HCT116 (cell line): ENCODE data around the gene LUC7L2. TPM values are rescaled to one million over a fixed set of nuclear protein-coding genes. Genes with fewer than 3 reads are reported as not detected.

Experiments used
- ATAC-seq: fragments of 200-7000 bp; cut with Tn5 transposase; 2 replicates; pipeline ENCODE4 v1.9.1; 2020; ENCODE audit warnings: mild to moderate bottlenecking, moderate library complexity
- BruUV-seq: library from RNA; stranded (reverse); fragments of 400-500 nt; replicated peaks from 2 replicates; lab custom pipeline; 2021; lab: Mats Ljungman, UMichigan
- CTCF ChIA-PET: fragments of 300-600 bp; sonication (Branson Sonifier 250); formaldehyde crosslinking; loops from one replicate; lab custom pipeline; 2021; ENCODE audit warnings: antibody characterized with exemption; lab: Charles Lee
- POLR2A ChIA-PET: fragments of 300-600, 350-600 bp; sonication (Branson Sonifier 250); formaldehyde crosslinking; loops from one replicate; lab custom pipeline; 2021; ENCODE audit warnings: antibody characterized with exemption; lab: Charles Lee
- RAD21 ChIA-PET, 2 experiments: fragments of 300-600 bp; sonication (Branson Sonifier 250); formaldehyde crosslinking; loops; one replicate each; lab custom pipeline; 2023; ENCODE audit warnings: low total read pairs in 2 of 2; ENCODE audit not compliant: uncharacterized antibody in 2 of 2, unreplicated experiment in 2 of 2, low non-redundant PET in 1 of 2; lab: Charles Lee
- DNase-seq: peaks from one replicate; pipeline ENCODE4 v3.0.0-alpha.2; 2010; ENCODE audit warnings: low read depth, low spot score
- H2AFZ ChIP-seq: fragments of 200-600 bp; shearing (Covaris generic), sonication (generic); 2 replicates; pipeline ENCODE4 v1.6.1; 2017; ENCODE audit warnings: low read depth, mixed run types, mixed read lengths, antibody characterized with exemption, low read length; ENCODE audit not compliant: poor library complexity, severe bottlenecking
- H3K27ac ChIP-seq: 2 replicates; pipeline ENCODE4 v1.5.1; 2012; ENCODE audit warnings: low read depth, low read length
- H3K27me3 ChIP-seq: fragments of 200-600 bp; sonication (generic); 2 replicates; pipeline ENCODE4 v1.6.1; 2016; ENCODE audit warnings: mixed run types, low read length, mixed read lengths; ENCODE audit not compliant: insufficient read depth
- H3K36me3 ChIP-seq, 2 experiments: fragments of 200-500 bp in 1 of 2; fragments of 200-600 bp in 1 of 2; sonication (Bioruptor generic) in 1 of 2; sonication (generic) in 1 of 2; 2 replicates each; pipeline versions ENCODE4 v1.5.1 to v1.6.1; 2014 to 2016; ENCODE audit warnings: low read length in 2 of 2, inconsistent platforms in 1 of 2, mixed read lengths in 1 of 2, mixed run types in 1 of 2; ENCODE audit not compliant: insufficient read depth in 2 of 2, control insufficient read depth in 1 of 2
- H3K4me1 ChIP-seq, 2 experiments: fragments of 200-600 bp in 1 of 2; sonication (generic) in 1 of 2; 2 replicates each; pipeline versions ENCODE4 v1.5.1 to v1.6.1; 2012 to 2017; ENCODE audit warnings: low read length in 2 of 2, inconsistent platforms in 1 of 2, mild to moderate bottlenecking in 1 of 2, mixed read lengths in 1 of 2, mixed run types in 1 of 2, moderate library complexity in 1 of 2; ENCODE audit not compliant: insufficient read depth in 2 of 2, control insufficient read depth in 1 of 2
- H3K4me2 ChIP-seq: fragments of 200-600 bp; sonication (generic); 2 replicates; pipeline ENCODE4 v1.6.1; 2017; ENCODE audit warnings: mixed run types, low read length, mixed read lengths
- H3K4me3 ChIP-seq, 2 experiments: fragments of 200-600 bp in 1 of 2; sonication (generic) in 1 of 2; replicated peaks in 1 of 2; 2 replicates each; pipeline ENCODE4 v1.5.1; 2011 to 2016; ENCODE audit warnings: low read length in 2 of 2, control low read depth in 1 of 2, low read depth in 1 of 2, mild to moderate bottlenecking in 1 of 2, mixed read lengths in 1 of 2, mixed run types in 1 of 2
- H3K79me2 ChIP-seq: fragments of 200-600 bp; sonication (generic); 2 replicates; pipeline ENCODE4 v1.6.1; 2017; ENCODE audit warnings: mild to moderate bottlenecking, mixed run types, low read length, moderate library complexity, mixed read lengths; ENCODE audit not compliant: insufficient read depth
- H3K9ac ChIP-seq: fragments of 200-600 bp; sonication (generic); 2 replicates; pipeline ENCODE4 v1.6.1; 2016; ENCODE audit warnings: low read length, mixed read lengths
- H3K9me2 ChIP-seq: fragments of 200-600 bp; sonication (generic), shearing (Covaris generic); 2 replicates; pipeline ENCODE4 v1.6.1; 2017; ENCODE audit warnings: mixed run types, mild to moderate bottlenecking, moderate library complexity; ENCODE audit not compliant: insufficient read depth
- H3K9me3 ChIP-seq, 2 experiments: fragments of 200-500 bp in 1 of 2; fragments of 200-600 bp in 1 of 2; sonication (Bioruptor generic) in 1 of 2; sonication (generic) in 1 of 2; 2 replicates each; pipeline ENCODE4 v1.6.1; 2014 to 2017; ENCODE audit warnings: low read length in 2 of 2, mixed read lengths in 2 of 2, inconsistent platforms in 1 of 2, low read depth in 1 of 2, mild to moderate bottlenecking in 1 of 2, mixed run types in 1 of 2, moderate library complexity in 1 of 2; ENCODE audit not compliant: control insufficient read depth in 1 of 2, insufficient read depth in 1 of 2
- H4K20me1 ChIP-seq: fragments of 200-600 bp; sonication (generic), shearing (Covaris generic); 2 replicates; pipeline ENCODE4 v1.6.1; 2017; ENCODE audit warnings: mixed run types, mild to moderate bottlenecking, moderate library complexity; ENCODE audit not compliant: insufficient read depth
- ATF3 ChIP-seq: IDR thresholded peaks from 2 replicates; pipeline ENCODE4 v1.6.1; 2012
- CBX3 ChIP-seq: IDR thresholded peaks from 2 replicates; pipeline ENCODE4 v1.6.1; 2012; ENCODE audit warnings: low read depth
- CEBPB ChIP-seq: IDR thresholded peaks from 2 replicates; pipeline ENCODE4 v1.6.1; 2012; ENCODE audit warnings: low read depth
- CTCF ChIP-seq, 3 experiments: fragments of 200-600 bp in 1 of 3; sonication (generic) in 1 of 3; IDR thresholded peaks in 2 of 3; conservative IDR thresholded peaks in 1 of 3; 2 replicates each; pipeline ENCODE4 v1.5.1; 2012 to 2017; ENCODE audit warnings: low read depth in 2 of 3, low read length in 2 of 3, antibody characterized with exemption in 1 of 3, borderline replicate concordance in 1 of 3, control low read depth in 1 of 3, mild to moderate bottlenecking in 1 of 3, mixed read lengths in 1 of 3, mixed run types in 1 of 3, moderate library complexity in 1 of 3; ENCODE audit not compliant: insufficient read depth in 1 of 3
- EGR1 ChIP-seq: IDR thresholded peaks from 2 replicates; pipeline ENCODE4 v1.6.1; 2012; ENCODE audit warnings: low read depth
- ELF1 ChIP-seq: IDR thresholded peaks from 2 replicates; pipeline ENCODE4 v1.6.1; 2012; ENCODE audit warnings: low read depth, borderline replicate concordance
- EZH2 ChIP-seq: fragments of 200-600 bp; sonication (generic); IDR thresholded peaks from 2 replicates; pipeline ENCODE4 v1.6.1; 2017; ENCODE audit warnings: antibody characterized with exemption, mixed run types
- FOSL1 ChIP-seq: IDR thresholded peaks from 2 replicates; pipeline ENCODE4 v1.6.1; 2012; ENCODE audit warnings: low read depth
- JUND ChIP-seq: IDR thresholded peaks from 2 replicates; pipeline ENCODE4 v1.6.1; 2012
- MAX ChIP-seq: IDR thresholded peaks from 2 replicates; pipeline ENCODE4 v1.6.1; 2012
- POLR2A ChIP-seq: IDR thresholded peaks from 2 replicates; pipeline ENCODE4 v1.7.0; 2011; ENCODE audit warnings: borderline replicate concordance; ENCODE audit not compliant: insufficient read depth, insufficient read length; ENCODE audit errors: extremely low read depth
- POLR2AphosphoS5 ChIP-seq: IDR thresholded peaks from 2 replicates; pipeline ENCODE4 v1.6.1; 2011; ENCODE audit warnings: mild to moderate bottlenecking, low read depth, low read length, moderate library complexity
- RAD21 ChIP-seq: IDR thresholded peaks from 2 replicates; pipeline ENCODE4 v1.6.1; 2012; ENCODE audit warnings: low read depth, mild to moderate bottlenecking
- SIN3A ChIP-seq: IDR thresholded peaks from 2 replicates; pipeline ENCODE4 v1.6.1; 2012; ENCODE audit warnings: low read depth
- SP1 ChIP-seq: IDR thresholded peaks from 2 replicates; pipeline ENCODE4 v1.6.1; 2012; ENCODE audit warnings: low read depth
- SRF ChIP-seq: IDR thresholded peaks from 2 replicates; pipeline ENCODE4 v1.6.1; 2012; ENCODE audit warnings: low read depth
- TCF7L2 ChIP-seq: IDR thresholded peaks from 2 replicates; pipeline ENCODE4 v1.7.0; 2011; ENCODE audit warnings: borderline replicate concordance, inconsistent platforms; ENCODE audit not compliant: insufficient read depth, insufficient read length; ENCODE audit errors: extremely low read depth
- YY1 ChIP-seq: IDR thresholded peaks from 2 replicates; pipeline ENCODE4 v1.6.1; 2011; ENCODE audit warnings: low read length, low read depth, moderate library complexity, mild to moderate bottlenecking; ENCODE audit not compliant: insufficient replicate concordance; ENCODE audit errors: extremely low read depth
- ZFX ChIP-seq: fragments of 450-650 bp; IDR thresholded peaks from 2 replicates; pipeline ENCODE4 v1.6.1; 2017
- ZNF274 ChIP-seq: fragments of 200-500 bp; sonication (Bioruptor generic); IDR thresholded peaks from 2 replicates; pipeline ENCODE4 v1.6.1; 2014; ENCODE audit warnings: mild to moderate bottlenecking, low read depth, low read length, inconsistent platforms
- intact Hi-C: fragments of 100-400 bp; cut with micrococcal nuclease; formaldehyde crosslinking; loops from 2 replicates; pipeline ENCODE4 v1.10.0; 2022
- total RNA-seq: library from RNA; stranded (reverse); gene quantifications from one replicate; pipeline ENCODE4 v1.2.1, GENCODE V29; 2021; ENCODE audit not compliant: unreplicated experiment

Gene LUC7L2
- total RNA-seq, 1 experiment from 2014 or later: 98.8 TPM

GRCh38 chr7:139362981-139363380 lies 3.3 kb downstream of the LUC7L2 start:
- ChIA-PET RAD21 (no interaction called here), POLR2A (no interaction called here), CTCF (no interaction called here)
- no peak for TF ChIP-seq ELF1
- no peak for TF ChIP-seq MAX
- TF ChIP-seq YY1: no peak
- no peak for TF ChIP-seq SRF
- TF ChIP-seq CEBPB: no peak
- TF ChIP-seq POLR2AphosphoS5: no peak
- TF ChIP-seq ATF3: no peak
- no TSS peak for BruUV-seq
- DNase-seq (no peak), ATAC-seq (no peak)
- intact Hi-C loops: no loop called here
- no peaks in the 10 kb centered on the region for H3K27me3 ChIP-seq
- no peak overlapping the region for H3K9ac ChIP-seq
- H3K9me2 ChIP-seq: no peaks in the 10 kb centered on the region
- peaks cover 94% of the 10 kb centered on the region for H3K79me2 ChIP-seq
- no peak overlapping the region for H2AFZ ChIP-seq
- peaks cover 11 to 19% of the 10 kb centered on the region in 2 experiments for H3K36me3 ChIP-seq
- H3K4me2 ChIP-seq: no peak overlapping the region
- H3K4me3 ChIP-seq: no peak overlapping the region
- peaks cover 11 to 16% of the 10 kb centered on the region in 2 experiments; a peak in 3 of 4 replicates for H3K4me1 ChIP-seq
- no peak overlapping the region for H3K27ac ChIP-seq
- peaks cover 25% of the 10 kb centered on the region; the same call in 1 of the 2 replicates for H4K20me1 ChIP-seq
- no peaks in the 10 kb centered on the region for H3K9me3 ChIP-seq

GRCh38 chr7:139365336-139365735 lies 5.6 kb downstream of the LUC7L2 start:
- no peak overlapping the region for H3K4me2 ChIP-seq
- no peak for TF ChIP-seq SP1
- no peak for TF ChIP-seq TCF7L2
- TF ChIP-seq CBX3: no peak
- TF ChIP-seq RAD21: no peak
- no peak for TF ChIP-seq SIN3A
- no peak for TF ChIP-seq POLR2A
- TF ChIP-seq JUND: no peak
- TF ChIP-seq CEBPB: no peak
- TF ChIP-seq EGR1: no peak
- TF ChIP-seq ZNF274: no peak
- no peak for TF ChIP-seq POLR2AphosphoS5
- no peak for TF ChIP-seq YY1
- TF ChIP-seq SRF: no peak
- no peak for TF ChIP-seq ZFX
- no peak for TF ChIP-seq CTCF (IDR thresholded peaks at IDR 0.05 in 2 of 3, conservative IDR thresholded peaks at IDR 0.05 in 1 of 3; ENCODE audit: borderline replicate concordance in 1 of 3, insufficient read depth in 1 of 3, low read depth in 2 of 3, low read length in 2 of 3)
- TF ChIP-seq EZH2: no peak
- no peak for TF ChIP-seq ATF3
- no peak for TF ChIP-seq FOSL1
- TF ChIP-seq ELF1: no peak
- no peak for TF ChIP-seq MAX
- TF ChIP-seq, all 23 proteins: peak for 0
- ChIA-PET CTCF (no interaction called here), RAD21 (no interaction called here), POLR2A (no interaction called here)
- DNase-seq (no peak), ATAC-seq (no peak)
- Histone ChIP-seq H2AFZ (no peak overlapping the region), H3K9me2 (no peaks in the 10 kb centered on the region), H3K27me3 (no peaks in the 10 kb centered on the region), H3K4me3 (no peak overlapping the region), H3K4me1 (peaks cover 10% of the 10 kb centered on the region in 2 experiments; a peak in 3 of 4 replicates), H3K27ac (no peak overlapping the region), H3K9me3 (no peaks in the 10 kb centered on the region), H3K79me2 (peaks cover 100% of the 10 kb centered on the region), H3K9ac (no peak overlapping the region), H3K36me3 (peaks cover 11 to 19% of the 10 kb centered on the region in 2 experiments), H4K20me1 (peaks cover 38% of the 10 kb centered on the region; the same call in 1 of the 2 replicates)
- no TSS peak for BruUV-seq
- intact Hi-C loops: no loop called here
